Kidney glomerular epithelial cell (primary cell): ENCODE measurements around the gene FAM9B.

ENCODE experiments used
- DNase-seq: peaks from one replicate; lab custom pipeline; 2025; lab: John Stamatoyannopoulos, UW

Gene FAM9B

DNA sequence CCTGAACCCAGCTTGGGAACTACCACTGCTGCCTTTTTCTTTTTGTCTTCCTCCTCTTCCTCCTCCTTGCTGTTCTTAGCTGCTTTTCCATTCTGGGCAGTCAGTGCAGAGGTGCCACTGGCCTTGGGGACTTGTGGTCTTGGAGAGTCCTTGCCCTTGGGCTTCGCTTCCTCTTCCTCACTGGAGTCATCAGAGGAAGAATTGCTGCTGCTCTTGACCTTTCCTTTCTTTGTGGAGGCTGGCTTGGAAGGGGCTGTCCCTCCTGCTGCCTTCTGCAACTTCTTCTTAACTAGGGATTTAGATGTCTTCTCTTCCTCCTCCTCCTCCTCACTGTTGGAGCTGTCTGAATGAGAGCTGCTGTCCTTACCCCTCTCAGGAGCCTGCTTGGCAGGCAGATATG, 53.2 kb downstream of the FAM9B start:
- no peak for DNase-seq
